CD14-positive monocyte (primary cell): ENCODE measurements around the gene PAPPA2. TPM values are rescaled to one million over a fixed set of nuclear protein-coding genes. Genes with fewer than 3 reads are reported as not detected.

Experiments used
- DNase-seq, 3 donors: peaks; one replicate each; pipeline ENCODE4 v3.0.0-alpha.2; 2011 to 2022
- H2AFZ ChIP-seq: 2 replicates; pipeline ENCODE4 v1.6.0; 2012; ENCODE audit warnings: mild to moderate bottlenecking, low read depth, low read length, inconsistent platforms; ENCODE audit not compliant: insufficient read depth, poor library complexity, severe bottlenecking
- H3K27ac ChIP-seq, 2 donors: 1 replicate in 1 of 2; 2 replicates in 1 of 2; pipeline ENCODE4 v1.5.1; 2012 to 2013; ENCODE audit warnings: low read length in 2 of 2, control low read depth in 1 of 2, inconsistent platforms in 1 of 2, low read depth in 1 of 2, mild to moderate bottlenecking in 1 of 2
- H3K27me3 ChIP-seq, 2 donors: one replicate each; pipeline versions ENCODE4 v1.6.0 to v1.6.1; 2011 to 2013; ENCODE audit warnings: low read length in 2 of 2; ENCODE audit not compliant: control insufficient read depth in 2 of 2, insufficient read depth in 2 of 2
- H3K36me3 ChIP-seq, 2 donors: replicated peaks in 1 of 2; 1 replicate in 1 of 2; 2 replicates in 1 of 2; pipeline versions ENCODE4 v1.5.1 to v1.6.1; 2012 to 2013; ENCODE audit warnings: low read length in 2 of 2, control low read depth in 1 of 2, inconsistent platforms in 1 of 2, mild to moderate bottlenecking in 1 of 2; ENCODE audit not compliant: insufficient read depth in 2 of 2, control insufficient read depth in 1 of 2
- H3K4me1 ChIP-seq, 2 donors: 1 replicate in 1 of 2; 2 replicates in 1 of 2; pipeline versions ENCODE4 v1.5.1 to v1.6.1; 2012 to 2013; ENCODE audit warnings: low read length in 2 of 2, control low read depth in 1 of 2, inconsistent platforms in 1 of 2, mild to moderate bottlenecking in 1 of 2, moderate library complexity in 1 of 2; ENCODE audit not compliant: insufficient read depth in 2 of 2, control insufficient read depth in 1 of 2
- H3K4me2 ChIP-seq: replicated peaks from 2 replicates; pipeline ENCODE3; 2012; ENCODE audit warnings: low read length, moderate library complexity, mild to moderate bottlenecking; ENCODE audit not compliant: poor library complexity, severe bottlenecking; ENCODE audit errors: extremely low read depth
- H3K4me3 ChIP-seq, 3 experiments: fragments of 200-600 bp in 1 of 3; sonication (generic) in 1 of 3; replicated peaks in 1 of 3; 1 replicate in 2 of 3; 2 replicates in 1 of 3; pipeline ENCODE4 v1.5.1; 2011 to 2013; ENCODE audit warnings: low read length in 3 of 3, mild to moderate bottlenecking in 3 of 3, control low read depth in 2 of 3, low read depth in 2 of 3, inconsistent platforms in 1 of 3, moderate library complexity in 1 of 3
- H3K79me2 ChIP-seq: 2 replicates; pipeline ENCODE4 v1.6.0; 2012; ENCODE audit warnings: mild to moderate bottlenecking, control low read depth, inconsistent platforms, low read length, moderate library complexity; ENCODE audit not compliant: insufficient read depth
- H3K9ac ChIP-seq: 2 replicates; pipeline ENCODE4 v1.6.0; 2017; ENCODE audit warnings: low read length, mild to moderate bottlenecking; ENCODE audit not compliant: insufficient read depth, poor library complexity, severe bottlenecking
- H3K9me3 ChIP-seq, 2 donors: replicated peaks in 1 of 2; 1 replicate in 1 of 2; 2 replicates in 1 of 2; pipeline versions ENCODE4 v1.5.1 to v1.6.1; 2012 to 2013; ENCODE audit warnings: low read length in 2 of 2, control low read depth in 1 of 2; ENCODE audit not compliant: control insufficient read depth in 1 of 2, insufficient read depth in 1 of 2
- H4K20me1 ChIP-seq: 2 replicates; pipeline ENCODE4 v1.6.0; 2012; ENCODE audit warnings: mild to moderate bottlenecking, low read length, control low read depth, moderate library complexity; ENCODE audit not compliant: insufficient read depth
- H3K27ac Mint-ChIP-seq, 7 donors: one replicate each; pipeline ENCODE4 v1.8.0; 2020; ENCODE audit warnings: mild to moderate bottlenecking in 7 of 7, mixed read lengths in 7 of 7, moderate library complexity in 6 of 7, inconsistent platforms in 2 of 7
- H3K27me3 Mint-ChIP-seq, 3 donors: one replicate each; pipeline ENCODE4 v1.8.0; 2021 to 2022; ENCODE audit warnings: low read depth in 3 of 3, mild to moderate bottlenecking in 3 of 3, mixed read lengths in 3 of 3, moderate library complexity in 3 of 3, inconsistent platforms in 1 of 3
- H3K36me3 Mint-ChIP-seq, 2 donors: one replicate each; pipeline ENCODE4 v1.8.0; 2020; ENCODE audit warnings: mixed read lengths in 2 of 2, inconsistent platforms in 1 of 2, mild to moderate bottlenecking in 1 of 2
- H3K4me1 Mint-ChIP-seq: one replicate; pipeline ENCODE4 v1.8.0; 2020; ENCODE audit warnings: mild to moderate bottlenecking, mixed read lengths
- H3K4me3 Mint-ChIP-seq, 2 donors: one replicate each; pipeline ENCODE4 v1.8.0; 2020; ENCODE audit warnings: mild to moderate bottlenecking in 2 of 2, mixed read lengths in 2 of 2, moderate library complexity in 1 of 2
- H3K9me3 Mint-ChIP-seq, 7 donors: one replicate each; pipeline ENCODE4 v1.8.0; 2020 to 2022; ENCODE audit warnings: mixed read lengths in 7 of 7, mild to moderate bottlenecking in 6 of 7, moderate library complexity in 6 of 7, inconsistent platforms in 2 of 7
- CTCF ChIP-seq: fragments of 200-600 bp; IDR thresholded peaks from one replicate; pipeline ENCODE4 v1.8.0; 2022; ENCODE audit warnings: antibody characterized with exemption, mild to moderate bottlenecking
- WGBS: methylation state at CpG from one replicate; pipeline ENCODE4 v1.1.5; 2013; ENCODE audit warnings: missing lambda C conversion rate; ENCODE audit not compliant: insufficient coverage; 5-methylcytosine and 5-hydroxymethylcytosine counted together
- intact Hi-C, 2 donors: fragments of 100-400 bp; cut with micrococcal nuclease; formaldehyde crosslinking; loops; one replicate each; pipeline versions ENCODE4 v1.15.0 to v1.15.1; 2023
- polyA plus RNA-seq, 3 donors: library from polyadenylated mRNA; depleted of rRNA in 1 of 3; unstranded in 2 of 3; stranded (reverse) in 1 of 3; fragments of 300-500 nt in 2 of 3; fragments of >200 nt in 1 of 3; fragmentation: Illumina TruSeq in 2 of 3; gene quantifications; 1 replicate in 2 of 3; 2 replicates in 1 of 3; pipeline ENCODE4 v1.2.3, GENCODE V29; 2012 to 2021

PAPPA2 gene
- polyA plus RNA-seq, 3 donors: not detected

DNA sequence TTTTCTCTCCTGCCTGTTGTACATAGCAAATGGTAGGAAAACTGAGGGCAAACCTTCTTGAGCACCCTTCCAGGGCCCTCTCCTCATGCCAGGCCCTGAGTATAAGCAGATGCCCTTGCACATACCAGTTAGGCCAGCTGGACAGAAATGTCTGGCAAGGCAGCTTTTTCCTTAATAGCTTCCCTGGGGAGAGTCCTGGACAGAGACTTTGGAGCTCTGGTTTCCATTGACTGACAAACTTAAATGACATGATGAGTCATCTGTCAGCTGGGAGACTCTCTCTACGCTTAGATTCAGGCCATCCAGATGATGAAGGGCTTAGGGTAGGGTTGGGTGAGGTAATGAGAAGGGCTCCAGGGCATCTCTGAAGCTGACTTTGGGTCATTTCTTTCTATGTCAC lies 384.1 kb downstream of the PAPPA2 start:
- H2AFZ ChIP-seq: no peak overlapping the region
- no peaks in the 10 kb centered on the region for H3K36me3 ChIP-seq
- H3K4me1 ChIP-seq: no peaks in the 10 kb centered on the region
- Mint-ChIP-seq H3K27ac (no peak overlapping the region), H3K9me3 (no peaks in the 10 kb centered on the region), H3K27me3 (peaks cover 1 to 4% (median 2%) of the 10 kb centered on the region in 3 donors), H3K36me3 (no peaks in the 10 kb centered on the region), H3K4me3 (no peak overlapping the region), H3K4me1 (no peaks in the 10 kb centered on the region)
- WGBS: no CpG with 5 or more reads among the region's 1 CpG
- H3K9me3 ChIP-seq: no peaks in the 10 kb centered on the region
- H3K4me3 ChIP-seq: no peak overlapping the region
- no peak overlapping the region for H3K4me2 ChIP-seq
- no peaks in the 10 kb centered on the region for H3K79me2 ChIP-seq
- H4K20me1 ChIP-seq: no peaks in the 10 kb centered on the region
- H3K27ac ChIP-seq: no peak overlapping the region
- no peaks in the 10 kb centered on the region for H3K27me3 ChIP-seq
- H3K9ac ChIP-seq: no peak overlapping the region
- TF ChIP-seq CTCF: no peak
- intact Hi-C loops: no loop called here
- no peak for DNase-seq

GRCh38 chr1:176849281-176849680 lies 386.3 kb downstream of the PAPPA2 start:
- 100% methylated on average over 2 of the region's 3 CpGs for WGBS
- Mint-ChIP-seq H3K9me3 (peaks cover 0 to 2% (median 0%) of the 10 kb centered on the region in 7 donors), H3K4me3 (no peak overlapping the region)

More at GRCh38 chr1:176849281-176849680, 386.3 kb downstream of the PAPPA2 start:
- H3K9me3 ChIP-seq: no peaks in the 10 kb centered on the region
- H2AFZ ChIP-seq: no peak overlapping the region
- DNase-seq: no peak
- H3K36me3 Mint-ChIP-seq: no peaks in the 10 kb centered on the region
- H3K4me3 ChIP-seq: no peak overlapping the region
- no peak overlapping the region for H3K4me2 ChIP-seq
- H3K36me3 ChIP-seq: no peaks in the 10 kb centered on the region
- no peak overlapping the region for H3K9ac ChIP-seq
- no peaks in the 10 kb centered on the region for H3K4me1 ChIP-seq
- peaks cover 1 to 5% (median 2%) of the 10 kb centered on the region in 3 donors for H3K27me3 Mint-ChIP-seq
- TF ChIP-seq CTCF: no peak
- H3K79me2 ChIP-seq: no peaks in the 10 kb centered on the region
- H3K27ac ChIP-seq: no peak overlapping the region
- no peaks in the 10 kb centered on the region for H4K20me1 ChIP-seq
- no peaks in the 10 kb centered on the region for H3K4me1 Mint-ChIP-seq
- no peaks in the 10 kb centered on the region for H3K27me3 ChIP-seq
- intact Hi-C loops: no loop called here
- no peak overlapping the region for H3K27ac Mint-ChIP-seq
